ENCODE data around the gene TM7SF3. TPM values are rescaled to one million over a fixed set of nuclear protein-coding genes. Genes with fewer than 3 reads are reported as not detected.

The TM7SF3 gene
- total RNA-seq, 4 donors from 2014 or later, result 78.6 to 124 (median 119) TPM

DNA sequence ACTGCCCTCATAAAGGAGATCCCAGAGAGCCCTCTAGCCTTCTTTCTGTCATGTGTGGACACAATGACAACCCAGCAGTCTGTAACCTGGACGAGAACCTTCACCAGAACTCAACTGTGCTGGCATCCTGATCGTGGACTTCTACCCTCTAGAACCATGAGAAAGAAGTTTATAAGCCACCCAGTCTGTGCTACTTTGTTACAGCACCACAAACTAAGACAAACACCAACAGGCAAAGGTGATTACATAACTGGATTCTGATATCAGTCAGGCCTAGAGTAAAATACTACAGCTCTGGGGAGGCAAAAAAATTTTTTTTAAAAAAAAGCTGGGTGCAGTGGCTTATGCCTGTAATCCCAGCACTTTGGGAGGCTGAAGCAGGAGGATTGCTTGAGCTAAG is 18.5 kb downstream of the TM7SF3 start:
- DNase-seq (ENCODE audit: low spot score in 2 of 2), result no peak
- H3K4me3 ChIP-seq, result no peak overlapping the region
- no peaks in the 10 kb centered on the region for H3K27me3 ChIP-seq
- no peak for TF ChIP-seq POLR2A (IDR thresholded peaks at IDR 0.05)
- TF ChIP-seq, protein P1, sequence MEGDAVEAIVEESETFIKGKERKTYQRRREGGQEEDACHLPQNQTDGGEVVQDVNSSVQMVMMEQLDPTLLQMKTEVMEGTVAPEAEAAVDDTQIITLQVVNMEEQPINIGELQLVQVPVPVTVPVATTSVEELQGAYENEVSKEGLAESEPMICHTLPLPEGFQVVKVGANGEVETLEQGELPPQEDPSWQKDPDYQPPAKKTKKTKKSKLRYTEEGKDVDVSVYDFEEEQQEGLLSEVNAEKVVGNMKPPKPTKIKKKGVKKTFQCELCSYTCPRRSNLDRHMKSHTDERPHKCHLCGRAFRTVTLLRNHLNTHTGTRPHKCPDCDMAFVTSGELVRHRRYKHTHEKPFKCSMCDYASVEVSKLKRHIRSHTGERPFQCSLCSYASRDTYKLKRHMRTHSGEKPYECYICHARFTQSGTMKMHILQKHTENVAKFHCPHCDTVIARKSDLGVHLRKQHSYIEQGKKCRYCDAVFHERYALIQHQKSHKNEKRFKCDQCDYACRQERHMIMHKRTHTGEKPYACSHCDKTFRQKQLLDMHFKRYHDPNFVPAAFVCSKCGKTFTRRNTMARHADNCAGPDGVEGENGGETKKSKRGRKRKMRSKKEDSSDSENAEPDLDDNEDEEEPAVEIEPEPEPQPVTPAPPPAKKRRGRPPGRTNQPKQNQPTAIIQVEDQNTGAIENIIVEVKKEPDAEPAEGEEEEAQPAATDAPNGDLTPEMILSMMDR (IDR thresholded peaks at IDR 0.05), result no peak
- no peak for TF ChIP-seq EP300 (IDR thresholded peaks at IDR 0.05)
- no peak overlapping the region for H3K27ac ChIP-seq
- no peaks in the 10 kb centered on the region for H3K9me3 ChIP-seq
- WGBS, 2 donors, result 82 to 88% methylated on average over 2 of the region's 2 CpGs
- H3K4me1 ChIP-seq, result no peaks in the 10 kb centered on the region
- H3K36me3 ChIP-seq, result peaks cover 0 to 75% (median 11%) of the 10 kb centered on the region in 3 donors

DNA sequence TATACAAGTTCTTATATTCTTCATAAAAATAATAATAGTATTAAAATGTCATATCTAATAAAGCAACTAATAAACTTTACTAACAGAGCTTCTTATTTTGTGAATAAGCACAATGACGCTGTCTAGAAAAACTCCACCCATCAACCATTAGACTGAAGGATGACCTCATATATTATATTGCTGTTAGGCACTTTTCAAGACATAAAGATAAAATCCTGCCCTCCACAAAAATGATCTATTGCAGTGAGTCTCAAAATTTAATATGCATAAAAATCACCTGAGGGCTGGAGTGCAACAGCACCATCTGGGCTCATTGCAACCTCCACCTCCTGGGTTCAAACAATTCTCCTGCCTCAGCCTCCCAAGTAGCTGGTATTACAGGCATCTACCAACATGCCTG is 20.1 kb downstream of the TM7SF3 start:
- TF ChIP-seq, protein P1 (IDR thresholded peaks at IDR 0.05), result no peak
- no peak for TF ChIP-seq EP300 (IDR thresholded peaks at IDR 0.05)
- TF ChIP-seq POLR2A (IDR thresholded peaks at IDR 0.05), result no peak
- Histone ChIP-seq H3K36me3 (peaks cover 0 to 82% (median 16%) of the 10 kb centered on the region in 3 donors), H3K4me3 (no peak overlapping the region), H3K27ac (no peak overlapping the region), H3K27me3 (no peaks in the 10 kb centered on the region), H3K9me3 (no peaks in the 10 kb centered on the region), H3K4me1 (no peaks in the 10 kb centered on the region)
- WGBS, 2 donors, result 79 to 83% methylated on average over 1 of the region's 1 CpG
- DNase-seq (ENCODE audit: low spot score in 2 of 2), result no peak

DNA sequence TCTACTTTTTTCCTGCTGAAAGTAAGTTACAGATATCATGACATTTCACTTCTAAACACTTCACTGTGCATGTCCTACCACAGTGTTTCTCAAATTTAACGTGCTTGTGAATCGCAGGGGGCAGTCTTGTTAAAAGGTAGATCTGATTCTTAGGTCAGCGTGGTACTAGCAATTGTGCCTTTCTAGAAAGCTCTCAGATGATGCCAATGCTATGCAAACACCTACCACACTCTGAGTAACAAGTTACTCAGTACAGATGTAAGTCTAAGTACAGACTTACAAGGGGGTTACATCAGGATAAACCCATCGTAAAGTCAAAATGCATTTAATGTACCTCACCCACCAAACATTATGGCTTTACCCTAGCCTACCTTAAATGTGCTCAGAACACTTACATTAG is 22.4 kb downstream of the TM7SF3 start:
- DNase-seq (ENCODE audit: low spot score in 2 of 2), result no peak
- Histone ChIP-seq H3K4me3 (no peak overlapping the region), H3K9me3 (no peaks in the 10 kb centered on the region), H3K27me3 (no peaks in the 10 kb centered on the region), H3K4me1 (peaks cover 0 to 14% (median 0%) of the 10 kb centered on the region in 4 donors), H3K27ac (no peak overlapping the region), H3K36me3 (peaks cover 0 to 73% (median 16%) of the 10 kb centered on the region in 3 donors)
- TF ChIP-seq, protein P1 (IDR thresholded peaks at IDR 0.05), result no peak
- TF ChIP-seq EP300 (IDR thresholded peaks at IDR 0.05) (no peak), POLR2A (IDR thresholded peaks at IDR 0.05) (no peak)
- 94 to 97% methylated on average over 4 of the region's 4 CpGs for WGBS, 2 donors

DNA sequence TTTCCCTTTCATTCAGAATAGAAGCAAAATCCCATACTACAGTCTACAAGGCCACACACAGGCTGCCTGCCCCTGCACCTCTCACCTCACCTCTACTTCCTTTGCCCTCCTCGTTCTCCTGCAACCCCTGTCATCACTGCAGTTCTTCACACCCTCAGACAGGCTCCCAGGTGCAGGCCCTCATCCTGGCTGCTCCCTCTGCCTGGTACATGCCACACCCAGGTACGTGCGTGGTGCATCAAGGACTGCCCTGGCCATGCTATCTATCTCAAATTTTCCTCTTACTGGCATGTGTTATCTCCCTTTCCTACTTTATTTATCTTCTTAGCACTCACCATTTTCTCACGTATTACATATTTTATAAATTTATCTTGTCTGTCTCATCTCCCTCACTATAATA is 24.3 kb downstream of the TM7SF3 start:
- H3K4me3 ChIP-seq, result no peak overlapping the region
- H3K36me3 ChIP-seq, result peaks cover 0 to 63% (median 9%) of the 10 kb centered on the region in 3 donors
- no peaks in the 10 kb centered on the region for H3K27me3 ChIP-seq
- H3K4me1 ChIP-seq, result peaks cover 0 to 15% (median 0%) of the 10 kb centered on the region in 4 donors
- DNase-seq (ENCODE audit: low spot score in 2 of 2), result no peak
- WGBS, 2 donors, result 79 to 87% methylated on average over 4 of the region's 4 CpGs
- TF ChIP-seq EP300 (IDR thresholded peaks at IDR 0.05), result no peak
- TF ChIP-seq POLR2A (IDR thresholded peaks at IDR 0.05), result no peak
- TF ChIP-seq, protein P1 (IDR thresholded peaks at IDR 0.05), result no peak
- H3K27ac ChIP-seq, result no peak overlapping the region
- no peaks in the 10 kb centered on the region for H3K9me3 ChIP-seq

DNA sequence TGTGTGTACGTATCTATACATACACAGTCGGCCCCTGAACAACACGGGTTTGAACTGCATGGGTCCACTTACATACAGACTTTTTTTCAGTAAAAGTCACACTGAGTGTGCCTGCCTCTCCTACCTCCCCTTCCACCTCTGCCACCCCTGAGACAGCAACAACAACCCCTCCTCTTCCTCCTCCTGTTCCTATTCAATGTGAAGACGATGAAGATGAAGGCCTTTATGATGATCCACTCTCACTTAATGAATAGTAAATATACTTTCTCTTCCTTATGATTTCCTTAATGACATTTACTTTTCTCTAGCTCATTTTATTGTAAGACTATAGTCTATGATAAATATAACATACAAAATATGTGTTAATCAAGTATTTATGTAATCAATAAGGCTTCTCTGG is 25.5 kb downstream of the TM7SF3 start:
- Histone ChIP-seq H3K4me1 (peaks cover 0 to 15% (median 0%) of the 10 kb centered on the region in 4 donors), H3K27ac (no peak overlapping the region), H3K27me3 (no peaks in the 10 kb centered on the region), H3K4me3 (no peak overlapping the region), H3K9me3 (no peaks in the 10 kb centered on the region), H3K36me3 (peaks cover 0 to 53% (median 6%) of the 10 kb centered on the region in 3 donors)
- TF ChIP-seq POLR2A (IDR thresholded peaks at IDR 0.05) (no peak), EP300 (IDR thresholded peaks at IDR 0.05) (no peak)
- TF ChIP-seq, protein P1 (IDR thresholded peaks at IDR 0.05), result no peak
- WGBS, 2 donors, result 89% methylated on average over 4 of the region's 4 CpGs
- no peak for DNase-seq (ENCODE audit: low spot score in 2 of 2)

All from tibial nerve (tissue), 4 donors.